GM12874 (cell line): ENCODE measurements around the gene TAF1C.

Source experiments
- CTCF ChIP-seq: IDR thresholded peaks from 2 replicates; pipeline ENCODE4 v1.5.1; 2011; ENCODE audit warnings: low read depth, mild to moderate bottlenecking, control low read depth, low read length, moderate library complexity; ENCODE audit not compliant: insufficient read depth

The TAF1C gene

GRCh38 chr16:84182104-84182503 lies 4.8 kb downstream of the TAF1C start:
- TF ChIP-seq CTCF = no peak

- no peak for TF ChIP-seq CTCF
These were observed 5.5 kb downstream of the TAF1C start for GRCh38 chr16:84181144-84181915.

- no peak for TF ChIP-seq CTCF
These were observed 6.2 kb downstream of the TAF1C start for GRCh38 chr16:84180519-84181140.

GRCh38 chr16:84179612-84180320 lies 7.1 kb downstream of the TAF1C start:
- TF ChIP-seq CTCF = no peak

- no peak for TF ChIP-seq CTCF
These were observed 7.8 kb downstream of the TAF1C start for GRCh38 chr16:84178892-84179611.

GRCh38 chr16:84178146-84178765 lies 8.6 kb downstream of the TAF1C start:
- TF ChIP-seq CTCF = no peak
